GM12873 (cell line): ENCODE results near the gene SESN2.

Source experiments
- CTCF ChIP-seq: IDR thresholded peaks from 2 replicates; pipeline ENCODE4 v1.5.1; 2012; ENCODE audit warnings: low read depth, mild to moderate bottlenecking, moderate library complexity, low read length, control low read depth; ENCODE audit not compliant: insufficient read depth; ENCODE audit errors: missing control alignments

Gene SESN2

GRCh38 chr1:28266920-28267322, 7.6 kb downstream of the SESN2 start:
- TF ChIP-seq CTCF: no peak

GRCh38 chr1:28267633-28268032, 8.3 kb downstream of the SESN2 start:
- no peak for TF ChIP-seq CTCF

- TF ChIP-seq CTCF: no peak
Observed at GRCh38 chr1:28269529-28269928, 10.2 kb downstream of the SESN2 start.

- TF ChIP-seq CTCF: no peak
Observed at GRCh38 chr1:28272215-28272852, 13.0 kb downstream of the SESN2 start.

GRCh38 chr1:28273216-28273860, 14.0 kb downstream of the SESN2 start:
- no peak for TF ChIP-seq CTCF

- TF ChIP-seq CTCF: no peak
Observed at GRCh38 chr1:28278763-28279162, 19.4 kb downstream of the SESN2 start.

- TF ChIP-seq CTCF: no peak
Observed at GRCh38 chr1:28279721-28280120, 20.4 kb downstream of the SESN2 start.
